Left ventricle myocardium inferior (tissue), 1 donor: Measurements from ENCODE around the gene AFF1. TPM values are rescaled to one million over a fixed set of nuclear protein-coding genes. Genes with fewer than 3 reads are reported as not detected.
A peak's percentile ranks its signal among the peaks of the same experiment; 100 is the strongest.

Experiments used
- DNase-seq: peaks from one replicate; pipeline ENCODE4 v3.0.0-alpha.2; 2020
- H3K27ac ChIP-seq: fragments of 200-600 bp; replicated peaks from 2 replicates; pipeline ENCODE4 v1.8.0; 2021
- H3K27me3 ChIP-seq: fragments of 200-600 bp; 2 replicates; pipeline ENCODE4 v1.8.0; 2021; ENCODE audit warnings: low read depth
- H3K36me3 ChIP-seq: fragments of 200-600 bp; 2 replicates; pipeline ENCODE4 v1.8.0; 2021
- H3K4me1 ChIP-seq: fragments of 200-600 bp; 2 replicates; pipeline ENCODE4 v1.8.0; 2021
- H3K4me3 ChIP-seq: fragments of 200-600 bp; 2 replicates; pipeline ENCODE4 v1.8.0; 2021; ENCODE audit warnings: mild to moderate bottlenecking, moderate library complexity
- H3K9me3 ChIP-seq: fragments of 200-600 bp; replicated peaks from 2 replicates; pipeline ENCODE4 v1.8.0; 2021
- intact Hi-C: fragments of 100-400 bp; cut with micrococcal nuclease; formaldehyde crosslinking; loops from one replicate; pipeline ENCODE4 v1.11.0; 2022
- total RNA-seq: library from RNA; stranded (reverse); fragmentation: NEBNext Ultra II Directional; extraction: Animal tissue kit (Norgen Biotek cat#: 25700); gene quantifications from one replicate; pipeline ENCODE4 v1.2.1, GENCODE V29; 2021
- TF ChIP-seq, protein P1 (sequence below): fragments of 200-600 bp; IDR thresholded peaks from 2 replicates; pipeline ENCODE4 v1.8.0; 2021; ENCODE audit warnings: antibody characterized with exemption, mild to moderate bottlenecking, borderline replicate concordance
- donor health status: DM: no; HTN: yes; CAD: no; lungs with severe emphysema.

The AFF1 gene
- total RNA-seq, 1 donor from 2014 or later: 67.9 TPM

GRCh38 chr4:87075876-87076275, 141.1 kb downstream of the AFF1 start:
- no peak overlapping the region for H3K4me3 ChIP-seq
- H3K36me3 ChIP-seq: no peaks in the 10 kb centered on the region
- H3K9me3 ChIP-seq: no peaks in the 10 kb centered on the region
- no peak overlapping the region for H3K27ac ChIP-seq
- no peaks in the 10 kb centered on the region for H3K27me3 ChIP-seq
- intact Hi-C loops: no loop called here
- H3K4me1 ChIP-seq: peaks cover 97% of the 10 kb centered on the region
- DNase-seq: no peak
- TF ChIP-seq, protein P1, sequence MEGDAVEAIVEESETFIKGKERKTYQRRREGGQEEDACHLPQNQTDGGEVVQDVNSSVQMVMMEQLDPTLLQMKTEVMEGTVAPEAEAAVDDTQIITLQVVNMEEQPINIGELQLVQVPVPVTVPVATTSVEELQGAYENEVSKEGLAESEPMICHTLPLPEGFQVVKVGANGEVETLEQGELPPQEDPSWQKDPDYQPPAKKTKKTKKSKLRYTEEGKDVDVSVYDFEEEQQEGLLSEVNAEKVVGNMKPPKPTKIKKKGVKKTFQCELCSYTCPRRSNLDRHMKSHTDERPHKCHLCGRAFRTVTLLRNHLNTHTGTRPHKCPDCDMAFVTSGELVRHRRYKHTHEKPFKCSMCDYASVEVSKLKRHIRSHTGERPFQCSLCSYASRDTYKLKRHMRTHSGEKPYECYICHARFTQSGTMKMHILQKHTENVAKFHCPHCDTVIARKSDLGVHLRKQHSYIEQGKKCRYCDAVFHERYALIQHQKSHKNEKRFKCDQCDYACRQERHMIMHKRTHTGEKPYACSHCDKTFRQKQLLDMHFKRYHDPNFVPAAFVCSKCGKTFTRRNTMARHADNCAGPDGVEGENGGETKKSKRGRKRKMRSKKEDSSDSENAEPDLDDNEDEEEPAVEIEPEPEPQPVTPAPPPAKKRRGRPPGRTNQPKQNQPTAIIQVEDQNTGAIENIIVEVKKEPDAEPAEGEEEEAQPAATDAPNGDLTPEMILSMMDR: no peak

DNA sequence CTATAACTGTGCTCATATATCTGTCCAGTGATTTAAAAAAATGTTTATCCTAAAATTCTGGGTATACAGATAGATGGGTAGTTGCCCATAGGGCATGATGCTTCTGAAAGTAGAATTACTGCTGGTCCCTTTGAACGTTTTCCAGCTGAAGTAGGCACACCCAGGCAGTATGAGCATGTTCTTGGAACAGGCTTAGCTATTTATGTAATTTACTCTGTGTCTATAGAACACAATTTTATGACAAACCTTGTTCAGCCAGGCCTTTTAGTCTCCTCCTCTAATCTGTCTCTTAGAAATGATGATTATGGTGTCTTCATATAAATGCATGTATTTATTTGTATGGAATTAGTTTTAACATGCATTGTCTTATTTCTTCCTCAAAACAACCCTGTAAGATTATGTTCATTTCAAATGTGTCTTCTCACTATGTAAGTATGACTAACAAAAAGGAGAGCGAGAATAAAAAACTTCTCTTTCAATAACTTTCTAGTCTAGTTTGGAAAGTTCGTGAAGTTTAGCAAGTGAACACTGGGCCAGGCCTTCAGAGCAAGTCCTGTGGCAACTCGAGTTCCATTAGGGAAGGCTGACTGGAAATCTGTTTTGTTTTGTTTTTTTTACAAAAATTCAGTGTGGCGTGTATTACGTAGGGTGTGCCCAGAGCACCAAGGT, 142.0 kb downstream of the AFF1 start:
- Histone ChIP-seq H3K9me3 (no peaks in the 10 kb centered on the region), H3K4me3 (no peak overlapping the region), H3K27me3 (no peaks in the 10 kb centered on the region), H3K4me1 (peaks cover 97% of the 10 kb centered on the region), H3K36me3 (no peaks in the 10 kb centered on the region), H3K27ac (peak overlapping the region; percentile 25)
- DNase-seq: no peak
- TF ChIP-seq, protein P1: no peak
- intact Hi-C loops: no loop called here

DNA sequence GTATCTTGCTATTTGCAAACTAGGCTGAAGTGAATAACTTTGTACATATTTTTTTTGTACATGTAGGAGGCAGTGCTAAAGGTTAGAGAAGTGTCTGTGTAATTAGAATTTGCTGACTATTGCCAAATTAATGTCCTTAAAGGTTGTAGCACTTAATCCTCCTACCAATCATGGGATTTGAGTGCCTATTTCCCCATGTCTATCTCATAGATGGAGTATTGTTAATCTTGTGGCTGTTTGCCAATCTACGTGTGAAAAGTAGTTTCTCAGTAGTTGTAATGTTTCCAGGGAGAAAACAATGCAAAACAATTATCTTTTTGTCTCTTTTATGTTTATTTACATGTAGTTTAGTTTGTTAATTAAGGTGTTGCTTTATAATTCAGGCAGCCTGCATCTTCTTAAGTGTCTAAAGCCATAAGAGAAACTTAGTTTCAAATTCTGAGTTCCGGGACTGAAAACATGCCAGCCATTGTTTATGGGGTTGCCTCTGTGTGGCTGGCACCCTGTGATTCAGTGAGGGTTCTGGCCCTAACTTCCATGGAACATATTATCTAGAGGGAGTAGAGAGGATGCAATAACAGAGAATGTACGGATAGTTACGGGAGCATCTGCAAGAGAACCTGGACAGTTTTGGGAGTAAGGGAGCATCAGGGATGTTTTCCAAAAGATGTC, 143.2 kb downstream of the AFF1 start:
- Histone ChIP-seq H3K9me3 (no peaks in the 10 kb centered on the region), H3K4me3 (peak overlapping the region; percentile 9), H3K36me3 (no peaks in the 10 kb centered on the region), H3K27me3 (no peaks in the 10 kb centered on the region), H3K27ac (peak overlapping the region; percentile 83), H3K4me1 (peaks cover 100% of the 10 kb centered on the region)
- TF ChIP-seq, protein P1: no peak
- intact Hi-C loops: no loop called here
- no peak for DNase-seq

GRCh38 chr4:87078987-87079486, 144.2 kb downstream of the AFF1 start:
- Histone ChIP-seq H3K36me3 (peaks cover under 1% of the 10 kb centered on the region), H3K4me1 (peaks cover 100% of the 10 kb centered on the region), H3K27me3 (no peaks in the 10 kb centered on the region), H3K27ac (peak overlapping the region; percentile 83), H3K9me3 (no peaks in the 10 kb centered on the region), H3K4me3 (peak overlapping the region; percentile 30)
- TF ChIP-seq, protein P1: no peak
- intact Hi-C loops: no loop called here
- peak; percentile 38 for DNase-seq

DNA sequence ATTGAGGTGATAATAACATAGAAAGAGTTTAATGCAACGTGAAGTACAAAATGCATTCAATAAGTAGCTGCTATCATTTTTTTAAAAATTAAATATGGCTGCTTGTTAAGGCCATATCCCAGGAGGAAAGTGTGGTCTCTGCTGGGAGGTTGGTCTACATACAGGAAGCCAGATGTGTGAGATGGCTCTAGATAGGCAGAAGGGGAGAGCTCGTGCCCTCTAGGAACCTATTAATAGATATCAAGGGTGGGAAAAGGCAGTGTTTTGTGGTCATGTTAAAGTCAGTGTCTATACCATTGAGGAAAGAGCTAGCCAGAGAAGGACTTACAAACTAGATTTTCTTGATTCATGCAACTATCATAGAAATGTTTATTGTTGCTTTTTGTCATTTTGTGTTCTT, 145.2 kb downstream of the AFF1 start:
- TF ChIP-seq, protein P1: no peak
- no peak overlapping the region for H3K4me3 ChIP-seq
- peaks cover 10% of the 10 kb centered on the region for H3K36me3 ChIP-seq
- H3K9me3 ChIP-seq: no peaks in the 10 kb centered on the region
- H3K27ac ChIP-seq: peak overlapping the region; percentile 83
- DNase-seq: no peak
- no peaks in the 10 kb centered on the region for H3K27me3 ChIP-seq
- H3K4me1 ChIP-seq: peaks cover 99% of the 10 kb centered on the region
- intact Hi-C loops: no loop called here
